ENCODE measurements around the gene ATF6B.
"Not testable (repeated sequence)": the region's sequence is repeated elsewhere in the genome, so short reads cannot be mapped to it uniquely, and the experiment has no call there.

The ATF6B gene

DNA sequence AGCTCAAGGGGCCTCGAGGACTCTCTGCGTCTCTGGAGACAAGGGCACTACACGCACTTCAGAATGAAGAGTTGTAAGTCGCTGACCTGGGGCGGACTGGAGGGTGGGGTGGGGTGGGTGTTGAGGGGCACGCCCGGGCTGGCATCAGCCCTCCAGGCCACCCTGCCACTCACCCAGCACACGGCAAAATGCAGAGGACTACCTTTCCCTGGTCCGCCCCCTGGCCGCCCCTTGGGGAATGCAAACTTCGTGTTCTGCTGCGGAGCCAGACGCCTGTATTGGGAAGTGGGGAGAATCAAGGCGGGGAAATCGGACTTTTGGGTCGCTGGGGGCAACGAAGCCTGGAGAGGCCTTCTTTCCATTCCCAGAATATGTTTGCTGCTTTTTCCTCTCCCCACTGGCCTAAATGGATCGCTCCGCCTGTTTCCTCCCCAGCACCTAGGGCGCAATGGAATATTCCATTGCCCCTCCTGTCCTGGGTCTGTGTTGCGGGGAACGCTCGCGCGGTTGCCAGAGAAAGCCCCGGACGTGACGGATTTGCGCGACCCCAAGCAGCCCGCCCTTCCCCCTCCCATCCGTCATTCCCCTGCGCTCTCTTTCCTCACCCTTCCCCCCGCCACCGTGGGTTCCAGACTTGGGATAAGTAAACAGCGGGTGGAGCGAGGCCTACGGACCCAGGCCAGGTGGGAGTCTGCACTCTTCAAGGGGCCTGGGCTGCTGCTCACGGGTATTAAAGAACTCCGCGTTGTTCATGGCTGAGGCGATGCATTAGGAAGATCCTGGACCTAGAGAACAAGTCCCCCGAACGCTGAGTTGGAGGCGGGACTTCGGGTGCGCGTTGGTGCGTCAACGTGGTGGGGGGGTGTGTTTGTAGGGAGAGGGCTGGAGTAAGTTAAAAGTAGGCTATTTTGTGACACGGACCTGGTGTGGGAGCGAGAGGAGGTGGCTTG, 25.8 kb upstream of the ATF6B start, which contains the start of gene PPT2:
TSS of gene PPT2 (plus strand) at position 578 of the 950 bp plus-strand sequence. CDS start 454 bp downstream, outside the sequence.
- DNase-seq, result peak; percentile 68 to 82 (median 74)

DNA sequence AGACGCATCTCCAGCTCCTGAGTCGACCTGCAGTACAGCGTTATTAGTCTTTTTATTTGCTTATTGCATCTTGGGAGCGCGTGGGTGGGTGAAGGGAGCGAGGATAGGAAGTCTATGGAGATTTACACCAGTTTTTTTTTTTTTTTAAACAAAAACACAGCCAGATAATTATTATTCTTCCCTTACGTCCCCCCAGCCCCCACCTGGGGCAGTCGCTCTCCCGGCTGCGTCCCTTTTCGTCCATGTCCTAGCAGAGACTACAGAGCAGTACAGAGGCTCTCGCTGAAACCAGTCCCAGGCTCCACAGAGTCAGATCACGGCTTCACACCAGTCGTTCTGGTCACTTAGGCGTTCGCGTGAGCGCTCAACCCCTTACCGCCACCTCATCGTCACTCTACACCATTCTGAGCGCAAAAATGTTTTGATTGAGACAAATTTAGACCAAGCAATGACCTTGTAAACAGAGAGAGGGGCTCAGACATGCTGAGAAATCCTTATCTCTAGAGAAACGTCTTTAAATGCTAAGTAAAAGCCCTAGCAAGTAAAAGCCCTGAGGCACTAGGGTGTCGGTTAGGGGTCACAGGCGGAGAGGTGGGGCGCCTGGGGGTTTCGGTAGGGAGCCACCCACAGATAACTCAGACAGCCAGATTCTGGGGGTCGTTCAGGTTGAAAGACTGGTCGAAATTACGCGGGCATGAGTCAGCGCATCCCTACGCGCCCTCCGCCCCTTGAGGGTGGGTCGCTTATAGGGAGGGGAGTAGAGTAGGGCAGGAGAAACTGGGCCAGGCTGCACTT, 24.9 kb upstream of the ATF6B start:
- DNase-seq, result peak in 1 of 6 experiments; percentile 25

DNA sequence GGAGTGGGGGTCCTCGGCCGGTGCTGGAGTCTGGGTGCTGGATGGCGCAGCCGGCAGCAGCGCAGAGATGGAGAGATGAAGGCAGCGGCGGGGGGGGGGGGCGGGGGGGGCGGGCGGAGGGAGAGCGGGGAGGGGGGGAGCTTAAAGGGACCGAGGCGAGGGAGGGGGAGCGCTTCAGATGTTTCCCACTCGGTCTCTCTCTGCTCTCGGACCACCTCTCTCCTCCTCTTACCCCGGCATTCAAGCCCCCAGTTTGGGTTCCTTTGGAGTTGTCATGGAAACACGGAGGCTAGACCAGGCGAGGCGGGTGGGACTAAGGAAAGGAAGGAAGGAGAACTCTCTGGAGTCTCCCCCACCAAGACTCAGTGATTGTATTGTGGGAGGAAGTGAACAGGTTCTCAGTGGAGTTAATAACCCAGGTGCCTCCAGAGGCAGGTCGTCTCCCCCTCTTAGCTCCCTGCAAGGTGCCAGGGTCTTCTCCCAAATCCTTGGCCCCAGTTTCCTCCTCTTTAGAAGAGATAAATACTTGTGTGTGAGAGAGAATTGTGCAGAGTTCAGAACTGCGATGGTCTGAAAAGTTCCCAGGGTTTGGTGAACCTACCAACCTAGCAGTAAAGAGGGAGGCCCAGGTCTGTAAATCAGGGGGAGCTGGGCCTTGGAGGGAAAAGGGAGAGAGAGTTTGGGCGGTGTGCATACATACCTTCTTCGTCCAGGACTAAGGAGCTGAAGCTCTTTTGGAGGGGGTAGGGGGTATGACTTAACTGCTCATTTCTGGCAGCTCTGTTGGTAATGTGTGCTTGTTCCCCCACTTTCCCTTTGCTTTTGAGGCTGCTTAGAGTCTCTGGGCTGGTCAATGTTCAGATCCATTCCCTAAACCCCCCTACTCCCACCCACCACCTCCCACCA, 24.1 kb upstream of the ATF6B start, which contains the start of gene PRRT1:
TSS of gene PRRT1 (minus strand) at position 77 of the 906 bp plus-strand sequence. CDS start 112 bp downstream, outside the sequence.
- peak in 3 of 6 experiments; percentile 25 to 63 (median 54) for DNase-seq

DNA sequence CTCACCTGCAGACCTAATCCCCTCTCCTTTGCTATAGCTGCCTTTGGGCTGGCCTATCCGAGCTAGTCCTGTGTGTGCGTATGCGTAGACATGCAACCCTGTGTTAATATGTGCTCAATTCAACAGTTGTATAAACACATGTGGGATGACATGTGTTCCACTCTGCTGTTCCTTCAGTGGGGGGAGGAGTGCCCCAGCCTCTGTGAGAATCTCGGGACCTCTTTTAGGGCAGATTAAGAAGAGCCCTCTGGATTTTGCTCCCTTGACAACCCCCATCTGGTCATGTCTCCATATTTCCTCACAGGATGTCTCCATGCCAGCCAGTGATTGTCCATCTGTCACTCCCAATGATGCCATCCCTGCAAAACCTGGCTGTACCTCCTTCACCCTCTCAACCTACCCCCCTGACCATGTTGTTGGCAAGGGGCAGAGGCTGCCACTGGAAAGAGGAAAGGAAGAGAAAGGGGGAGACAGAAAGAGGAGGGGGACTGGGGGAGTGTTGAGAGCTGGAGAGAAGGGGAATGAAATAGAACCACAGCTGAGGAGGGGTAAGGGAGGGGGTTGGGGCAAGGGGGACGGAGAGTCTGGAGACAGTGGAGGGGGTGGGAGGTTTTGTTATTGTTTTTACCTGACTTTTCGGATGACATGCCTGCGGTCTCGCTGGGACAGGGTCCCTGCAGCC, 23.3 kb upstream of the ATF6B start:
- DNase-seq, result peak in 4 of 6 experiments; percentile 12 to 44 (median 20)

DNA sequence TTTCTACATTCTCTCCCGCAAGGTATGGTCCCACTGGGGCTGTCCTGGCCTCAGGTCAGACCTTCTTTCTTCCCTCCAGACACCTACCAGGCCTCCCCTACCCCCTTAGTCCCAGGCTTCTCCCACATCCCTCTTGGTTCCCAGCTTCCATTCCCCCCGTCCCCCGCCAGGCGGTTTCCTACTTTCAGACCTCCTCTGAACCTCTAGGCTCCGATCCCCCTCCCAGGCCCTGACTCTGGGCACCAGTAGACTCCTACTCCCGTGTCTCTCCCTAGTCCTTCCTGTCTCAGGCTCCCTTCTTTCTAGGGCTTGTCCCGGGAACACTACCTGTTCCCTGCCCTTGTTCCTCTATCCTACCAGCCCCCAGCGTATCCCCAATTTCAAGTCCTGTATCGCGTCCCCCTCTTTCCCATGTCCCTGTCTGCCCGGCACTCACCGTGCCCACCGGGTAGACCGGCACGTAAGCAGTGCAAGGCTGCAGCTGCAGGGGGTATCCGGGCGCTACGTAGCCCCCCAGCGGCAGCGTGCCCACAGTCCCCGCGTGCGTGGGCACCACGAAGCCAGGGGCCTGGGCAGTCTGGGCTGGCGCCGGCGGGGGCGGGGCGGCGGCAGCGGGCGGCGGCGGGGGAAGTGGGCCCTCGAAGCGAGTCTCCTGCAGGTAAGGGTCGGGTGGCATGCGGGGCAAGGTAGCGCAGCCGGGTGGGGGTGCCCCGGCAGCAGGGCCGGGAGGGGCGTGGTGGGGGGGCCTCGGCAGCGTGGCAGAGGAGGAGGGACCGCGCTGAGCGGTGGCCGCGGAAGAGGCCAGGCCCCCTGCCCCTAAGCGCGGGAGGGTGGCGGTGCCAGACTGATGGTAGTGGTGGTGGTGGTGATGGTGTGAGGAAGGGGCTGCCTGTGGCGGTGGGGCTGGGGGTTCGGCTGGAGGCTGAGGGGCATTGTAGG, 22.2 kb upstream of the ATF6B start:
- DNase-seq, result peak in 1 of 6 experiments; percentile 7

DNA sequence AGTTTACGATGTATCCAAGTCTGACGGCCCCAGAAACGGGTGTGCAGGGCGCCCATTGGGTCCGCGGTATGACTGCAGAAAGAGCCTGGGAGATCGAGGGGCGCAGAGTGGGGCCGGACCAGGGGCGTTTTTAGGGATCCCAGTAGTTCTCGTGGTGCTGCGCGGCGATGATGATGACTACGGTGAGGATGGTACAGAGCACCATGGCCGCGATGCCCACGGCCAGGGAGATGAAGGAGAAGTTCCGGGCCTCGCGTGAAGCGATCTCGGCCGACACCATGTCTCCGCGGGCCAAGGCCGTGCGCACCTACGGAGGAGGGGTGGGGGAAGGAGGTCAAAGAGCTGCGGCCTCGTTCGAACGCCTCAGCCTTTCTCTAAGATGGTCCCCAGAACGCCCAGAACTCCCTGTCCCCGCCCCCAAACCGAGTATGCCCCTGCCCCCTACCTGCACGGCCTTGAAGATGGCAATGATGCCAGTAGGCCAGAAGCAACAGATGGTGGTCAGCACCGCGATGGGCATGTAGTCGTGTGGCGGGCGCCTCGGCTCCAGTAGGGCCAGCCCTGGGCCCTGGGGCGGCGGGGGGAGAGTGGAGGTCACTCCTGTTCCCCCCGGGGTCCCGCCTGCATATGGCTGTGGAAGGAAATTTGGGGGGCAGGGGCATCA, 21.2 kb upstream of the ATF6B start:
- DNase-seq, result no peak

DNA sequence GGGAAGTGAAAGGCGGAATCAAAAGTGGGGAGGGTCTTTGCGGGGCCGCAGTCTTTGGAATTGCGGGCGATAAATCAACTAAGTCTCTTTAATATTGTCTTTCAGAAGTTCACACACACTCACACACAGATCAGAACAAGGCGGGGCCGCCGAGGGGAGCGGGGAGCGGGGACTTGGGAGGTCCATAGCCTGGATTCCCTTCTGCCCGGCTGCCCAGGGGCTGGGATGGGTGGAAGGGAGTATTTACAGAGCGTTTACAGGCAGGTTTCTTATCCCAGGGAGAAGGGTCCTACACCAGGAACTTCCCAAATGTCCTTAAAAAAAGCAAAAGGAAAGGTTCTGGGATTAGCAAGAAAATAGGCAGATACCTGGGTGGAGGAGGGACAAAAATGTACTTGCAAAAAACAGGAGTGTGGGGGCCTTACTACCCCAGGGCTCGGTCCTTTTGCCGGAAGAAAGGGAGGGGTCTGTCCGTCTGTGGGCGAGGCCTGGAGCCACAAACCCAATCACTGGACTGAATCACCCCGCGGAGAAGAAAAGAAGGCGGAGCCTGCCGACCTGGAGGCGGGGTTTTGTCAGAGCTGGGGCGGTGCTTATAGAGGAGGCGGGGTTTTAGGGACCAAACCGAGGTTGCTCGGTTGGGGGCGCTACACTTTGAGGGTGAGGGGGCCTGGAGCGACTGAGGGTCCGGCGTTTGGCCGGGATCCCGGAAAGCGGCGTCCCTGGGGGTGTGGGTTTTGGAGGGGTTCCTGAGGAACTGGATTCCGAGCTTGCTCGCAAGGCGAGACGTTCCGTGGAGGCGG, 20.4 kb upstream of the ATF6B start:
- peak; percentile 53 to 81 (median 70) for DNase-seq

DNA sequence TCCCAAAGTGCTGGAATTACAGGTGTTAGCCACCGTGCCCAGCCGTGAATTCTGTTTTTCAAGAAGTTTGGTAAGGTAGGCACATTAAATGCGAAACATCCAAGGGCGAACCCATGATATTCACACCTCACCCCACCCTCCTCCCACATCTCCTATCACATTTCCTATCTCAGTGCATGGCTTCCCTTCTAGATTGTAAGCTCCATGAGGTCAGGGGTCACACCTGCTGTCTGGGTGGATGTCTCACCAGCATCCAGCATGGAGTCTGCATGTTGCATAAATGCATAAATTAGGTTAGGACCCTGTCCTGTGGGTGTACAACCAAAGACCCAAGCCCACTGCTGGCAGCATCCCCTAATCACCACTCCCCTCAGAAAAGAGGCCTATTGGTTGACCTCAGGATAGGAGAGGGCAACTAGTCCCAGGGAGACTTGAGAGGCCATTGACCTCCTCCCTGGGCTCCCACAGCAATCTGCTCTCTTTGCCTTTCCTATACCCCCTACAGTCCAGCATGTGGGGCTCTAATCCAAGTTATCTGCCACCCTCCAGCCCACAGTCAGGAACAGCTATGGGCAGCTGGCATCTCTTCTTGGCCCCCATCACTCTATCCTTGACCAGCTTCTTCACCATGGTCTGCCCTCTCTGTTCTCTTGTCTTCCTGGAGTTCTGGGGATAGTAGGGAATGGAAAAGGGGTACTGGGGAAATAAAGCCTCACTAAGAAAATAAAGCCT, 19.5 kb upstream of the ATF6B start:
- no peak for DNase-seq

DNA sequence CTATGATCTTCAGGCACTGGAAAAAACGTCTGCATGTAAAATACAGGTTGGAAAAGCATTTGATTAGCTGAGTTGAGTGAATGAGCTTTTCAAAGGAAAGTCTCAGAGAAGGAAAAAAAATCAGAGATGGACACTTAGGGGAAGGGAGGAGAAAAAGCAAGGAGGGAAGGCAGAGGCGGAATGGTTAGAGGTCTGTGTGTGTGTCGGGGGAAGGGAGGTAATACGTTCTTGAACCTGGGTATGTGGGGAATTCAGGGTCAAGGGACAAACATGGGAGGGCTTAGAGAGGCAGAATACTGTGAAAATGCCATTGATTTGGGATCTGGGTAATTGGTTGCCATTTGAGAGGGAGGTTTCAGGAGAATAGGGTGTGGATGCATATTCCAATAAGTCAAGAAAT, 18.6 kb upstream of the ATF6B start:
- no peak for DNase-seq

DNA sequence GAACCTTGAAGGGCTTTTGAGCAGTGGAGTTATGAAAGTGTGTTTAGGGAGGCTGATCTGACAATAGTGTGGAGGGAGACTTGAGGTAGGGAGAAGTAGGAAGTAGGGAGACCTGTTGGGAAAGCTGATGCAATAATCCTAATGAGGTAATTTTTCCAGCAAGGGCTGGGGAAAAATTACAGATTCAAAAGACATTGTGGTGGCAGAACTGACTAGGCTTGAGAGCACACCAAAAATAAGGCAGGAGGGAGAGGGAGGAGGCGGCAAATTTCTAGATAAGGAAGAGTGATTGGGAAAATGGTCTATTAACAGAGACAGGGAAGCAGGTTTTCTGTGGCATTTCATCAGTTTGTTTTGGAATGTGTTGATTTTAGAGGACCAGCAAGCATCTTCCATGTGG, 18.2 kb upstream of the ATF6B start:
- no peak for DNase-seq

DNA sequence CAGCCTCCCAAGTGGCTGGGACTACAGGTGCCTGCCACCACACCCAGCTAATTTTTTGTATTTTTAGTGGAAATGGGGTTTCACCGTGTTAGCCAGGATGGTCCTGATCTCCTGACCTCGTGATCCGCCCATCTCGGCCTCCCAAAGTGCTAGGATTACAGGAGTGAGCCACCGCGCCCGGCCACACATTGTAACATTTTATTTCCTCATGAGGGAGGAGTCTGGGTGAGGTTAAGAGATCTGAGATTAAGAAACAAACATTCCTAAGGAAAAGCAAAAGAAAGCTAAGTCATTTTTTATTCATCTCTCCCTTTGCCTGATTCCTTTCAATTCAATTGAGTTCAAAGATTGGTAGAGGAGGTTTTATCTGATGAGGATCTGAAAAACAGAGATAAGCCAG, 16.2 kb upstream of the ATF6B start:
- DNase-seq, result not testable (repeated sequence)

DNA sequence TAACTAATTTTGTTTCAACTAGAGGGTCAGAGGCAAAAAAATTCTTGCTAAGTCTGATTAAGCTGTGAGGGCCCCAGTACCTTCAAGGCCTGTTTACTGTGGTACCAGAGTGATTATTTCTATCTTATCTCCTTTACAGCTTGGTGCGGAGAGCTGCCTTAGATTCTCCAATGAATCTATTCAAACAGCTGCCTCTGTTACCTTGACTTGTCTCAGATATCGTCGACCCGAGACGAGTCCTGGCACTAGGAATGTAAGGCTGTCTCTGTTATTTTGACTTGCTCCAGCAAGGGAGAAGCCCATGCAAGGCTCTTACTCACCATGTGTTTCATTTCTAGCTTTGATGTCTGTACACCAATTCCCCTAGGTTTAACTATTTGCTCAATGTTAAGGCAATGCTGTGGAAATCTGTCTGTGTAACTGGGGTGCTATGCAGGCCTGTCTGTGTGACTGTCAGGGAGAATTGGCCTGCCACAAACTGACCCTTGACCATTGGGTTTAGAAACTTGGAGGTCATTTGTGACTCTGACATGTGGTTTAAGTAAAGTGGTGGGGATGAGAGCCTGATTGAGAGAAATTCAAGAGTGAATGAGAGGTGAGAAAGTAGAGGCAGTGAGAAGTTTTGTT, 12.5 kb upstream of the ATF6B start:
- no peak for DNase-seq

DNA sequence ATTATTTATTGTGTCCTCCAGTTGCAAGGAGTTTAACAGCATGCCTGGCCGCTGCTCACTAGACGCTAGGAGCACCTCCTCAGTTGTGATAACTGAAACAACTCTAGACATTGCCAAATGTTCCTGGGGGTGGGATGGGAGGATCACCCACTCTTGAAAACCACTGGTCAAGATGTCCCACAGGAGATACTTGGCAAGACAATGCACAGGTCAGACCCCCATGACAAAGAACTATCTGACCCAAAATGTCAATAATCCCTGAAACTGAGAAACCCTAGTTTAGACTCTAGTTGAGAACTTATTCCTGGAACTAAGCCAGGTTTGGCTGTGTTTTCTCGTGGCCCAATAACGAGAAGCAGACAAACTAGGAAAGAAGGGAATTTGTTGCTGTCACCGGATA, 11.5 kb upstream of the ATF6B start:
- DNase-seq, result no peak

DNA sequence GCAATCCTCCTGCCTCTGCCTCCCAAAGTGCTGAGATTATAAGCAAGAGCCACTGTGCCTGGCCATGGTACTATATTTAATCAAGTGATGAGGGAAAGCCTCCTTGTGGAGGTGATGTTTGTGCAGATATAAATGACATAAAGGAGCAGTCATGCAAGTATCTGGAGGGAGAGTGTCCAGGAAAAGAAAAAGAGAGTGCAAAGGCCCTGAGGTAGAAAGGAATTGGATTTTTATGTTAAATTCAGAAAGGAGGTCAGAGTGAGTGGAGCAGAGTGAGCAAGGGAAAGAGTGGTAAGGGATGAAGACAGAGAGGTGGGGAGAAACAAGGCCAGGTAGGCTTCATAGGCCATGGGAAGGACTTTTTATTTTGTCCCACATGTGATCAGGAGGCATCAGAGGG, 9.4 kb upstream of the ATF6B start:
- no peak for DNase-seq

DNA sequence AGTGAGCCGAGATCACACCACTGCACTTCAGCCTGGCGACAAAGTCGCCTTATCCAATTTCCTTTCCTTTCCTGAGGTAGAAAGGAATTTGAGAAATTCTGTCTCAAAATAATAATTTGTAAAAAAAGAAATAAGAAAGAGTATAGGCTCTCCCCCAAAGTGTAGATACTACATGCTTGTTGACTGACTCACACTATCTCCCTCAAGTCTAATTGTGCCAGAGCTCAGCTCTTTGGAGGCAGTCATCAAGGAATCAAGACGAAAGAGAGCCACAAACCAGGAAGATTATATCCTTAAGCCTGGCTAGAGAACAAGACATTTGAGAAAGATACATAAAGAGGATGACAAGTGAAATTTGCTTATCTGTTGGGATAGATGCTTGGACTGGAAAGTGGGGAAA, 5.7 kb upstream of the ATF6B start:
- no peak for DNase-seq

DNA sequence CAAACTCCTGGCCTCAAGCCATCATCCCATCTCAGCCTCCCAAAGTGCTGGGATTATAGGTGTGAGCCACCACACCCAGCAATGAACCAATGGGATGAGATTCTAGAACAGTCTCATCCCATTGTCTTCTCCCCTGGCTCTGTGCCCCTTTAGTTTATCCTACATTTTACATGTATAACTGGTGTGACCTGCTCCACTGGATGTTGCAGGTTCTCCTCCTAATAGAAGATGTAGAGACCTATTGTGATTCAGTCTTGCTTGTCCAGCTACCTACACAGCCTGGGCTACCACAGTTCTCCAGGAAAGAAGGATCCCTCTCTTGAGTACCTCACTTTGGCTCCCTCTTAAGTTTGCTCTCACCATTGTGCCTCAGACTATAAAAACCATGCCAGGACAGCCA, 4.1 kb upstream of the ATF6B start:
- no peak for DNase-seq

DNA sequence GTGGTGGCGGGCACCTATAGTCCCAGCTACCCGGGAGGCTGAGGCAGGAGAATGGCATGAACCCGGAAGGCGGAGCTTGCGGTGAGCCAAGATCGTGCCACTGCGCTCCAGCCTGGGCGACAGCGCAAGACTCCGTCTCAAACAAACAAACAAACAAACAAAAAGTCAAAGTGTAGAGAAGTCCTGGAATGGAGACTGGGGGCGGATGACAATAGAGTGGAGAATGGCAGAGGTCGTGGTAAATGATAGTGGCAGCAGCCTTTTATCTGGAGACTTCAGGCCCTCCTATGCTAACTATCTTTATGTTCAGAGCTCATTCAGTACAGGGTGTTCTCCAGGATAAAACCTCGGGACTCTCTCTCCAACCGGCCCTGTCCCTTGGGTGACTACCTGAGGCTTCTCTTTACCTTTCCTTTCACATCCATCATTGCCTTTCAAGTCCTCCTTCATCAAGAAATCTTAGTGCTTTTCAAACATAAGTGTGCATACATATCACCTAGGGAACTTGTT, 3.4 kb upstream of the ATF6B start:
- DNase-seq, result no peak

All from stimulated activated naive CD4-positive, alpha-beta T cell (primary cell).